Activated B cell treated with CpG ODN at 0.5 μM for 24 hours (primary cell): Measurements from ENCODE around the gene CFAP97. TPM values are rescaled to one million over a fixed set of nuclear protein-coding genes. Genes with fewer than 3 reads are reported as not detected.

Source experiments
- ATAC-seq: fragments of 200-7000 bp; cut with Tn5 transposase; one replicate; pipeline ENCODE4 v1.10.0; 2021; ENCODE audit warnings: low read depth, mild to moderate bottlenecking, moderate library complexity
- CTCF ChIA-PET: fragments of 350-600 bp; sonication (Branson Sonifier 250); formaldehyde crosslinking; loops from one replicate; lab custom pipeline; 2021; ENCODE audit warnings: antibody characterized with exemption; lab: Charles Lee
- POLR2A ChIA-PET: fragments of 350-600 bp; sonication (Branson Sonifier 250); formaldehyde crosslinking; loops from one replicate; lab custom pipeline; 2021; ENCODE audit warnings: antibody characterized with exemption; lab: Charles Lee
- DNase-seq: peaks from one replicate; pipeline ENCODE4 v3.0.0; 2022
- H3K27ac Mint-ChIP-seq: one replicate; pipeline ENCODE4 v1.8.0; 2020; ENCODE audit warnings: mixed read lengths
- H3K27me3 Mint-ChIP-seq: one replicate; pipeline ENCODE4 v1.8.0; 2021; ENCODE audit warnings: mixed read lengths
- H3K36me3 Mint-ChIP-seq: one replicate; pipeline ENCODE4 v1.8.0; 2021; ENCODE audit warnings: low read depth, mixed read lengths
- H3K4me1 Mint-ChIP-seq: one replicate; pipeline ENCODE4 v1.8.0; 2021; ENCODE audit warnings: mixed read lengths
- H3K4me3 Mint-ChIP-seq: one replicate; pipeline ENCODE4 v1.8.0; 2020; ENCODE audit warnings: mild to moderate bottlenecking, mixed read lengths
- H3K9me3 Mint-ChIP-seq: one replicate; pipeline ENCODE4 v1.8.0; 2020; ENCODE audit warnings: mixed read lengths
- CTCF ChIP-seq: fragments of 200-600 bp; IDR thresholded peaks from one replicate; pipeline ENCODE4 v1.8.0; 2022; ENCODE audit warnings: antibody characterized with exemption, mild to moderate bottlenecking
- intact Hi-C: fragments of 100-400 bp; cut with micrococcal nuclease; formaldehyde crosslinking; loops from one replicate; pipeline ENCODE4 v1.15.1; 2024
- total RNA-seq: library from RNA; stranded (reverse); gene quantifications from 2 replicates; pipeline ENCODE4 v1.2.3, GENCODE V29; 2022

Gene CFAP97
- total RNA-seq, 1 donor from 2014 or later, result 44.1 TPM

DNA sequence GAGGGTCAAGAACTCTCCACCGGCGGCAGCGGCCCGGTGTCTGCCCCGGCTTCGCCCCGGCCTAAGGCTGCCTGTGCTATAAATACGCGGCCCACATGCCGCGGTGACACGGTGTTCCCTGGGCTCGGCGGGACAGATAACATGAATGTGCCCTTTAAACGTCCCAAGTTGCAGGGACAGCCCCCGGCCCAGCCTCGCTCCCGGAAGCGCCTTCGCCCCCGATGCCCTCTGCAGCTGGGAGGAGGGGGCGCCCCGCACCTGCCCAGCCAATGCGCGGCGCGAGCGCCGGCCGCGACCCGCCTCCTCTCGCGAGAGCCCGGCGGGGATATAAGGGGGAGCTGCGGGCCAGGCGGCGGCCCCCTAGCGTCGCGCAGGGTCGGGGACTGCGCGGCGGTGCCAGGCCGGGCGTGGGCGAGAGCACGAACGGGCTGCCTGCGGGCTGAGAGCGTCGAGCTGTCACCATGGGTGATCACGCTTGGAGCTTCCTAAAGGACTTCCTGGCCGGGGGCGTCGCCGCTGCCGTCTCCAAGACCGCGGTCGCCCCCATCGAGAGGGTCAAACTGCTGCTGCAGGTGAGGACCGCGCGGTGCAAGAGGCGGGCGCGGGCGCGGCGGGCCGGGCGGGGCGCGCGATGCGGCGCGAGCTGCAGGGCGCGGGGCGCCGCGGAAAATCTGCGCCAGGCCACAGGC is 60.7 kb downstream of the CFAP97 start, which contains the start of gene SLC25A4:
SLC25A4 (plus strand) TSS at position 355 of the 689 bp plus-strand sequence; CDS start at position 462, 107 bp downstream.
- ATAC-seq (peak; percentile 97), DNase-seq (peak; percentile 92)
- H3K9me3 Mint-ChIP-seq, result no peaks in the 10 kb centered on the region
- TF ChIP-seq CTCF, result no peak
- peaks cover 13% of the 10 kb centered on the region for H3K4me1 Mint-ChIP-seq
- H3K36me3 Mint-ChIP-seq, result peaks cover 9% of the 10 kb centered on the region
- H3K27ac Mint-ChIP-seq, result peak within 1 kb of the TSS; percentile 94
- H3K27me3 Mint-ChIP-seq, result peaks cover 5% of the 10 kb centered on the region
- ChIA-PET CTCF (interaction anchor here (0.9 to 1.5 kb wide), 5 partner anchors 9 to 103 kb away, joined by 3 to 9 read pairs (median 3); no protein-coding TSS in a partner anchor), POLR2A (interaction anchor here (0.7 to 2.4 kb wide), 15 partner anchors 9 to 1699 kb away, joined by 3 to 13 read pairs (median 4); partner anchors contain the start of genes ANKRD37, CDKN2AIP, CENPU and LRP2BP)
- intact Hi-C loops, result loop anchor here (1.0 to 10.0 kb wide), 13 partner anchors 40 to 1699 kb away; partner anchors contain the start of genes ACSL1, ANKRD37, CCDC110 and CDKN2AIP
- peak within 1 kb of the TSS; percentile 93 for H3K4me3 Mint-ChIP-seq

GRCh38 chr4:185142564-185142911 is 61.3 kb downstream of the CFAP97 start:
- no peak for ATAC-seq
- TF ChIP-seq CTCF, result no peak
- Mint-ChIP-seq H3K9me3 (no peaks in the 10 kb centered on the region), H3K4me1 (peaks cover 13% of the 10 kb centered on the region), H3K27ac (peak overlapping the region; percentile 94), H3K4me3 (peak overlapping the region; percentile 93), H3K27me3 (peaks cover 5% of the 10 kb centered on the region), H3K36me3 (peaks cover 9% of the 10 kb centered on the region)
- POLR2A ChIA-PET, result interaction anchor here (0.7 to 2.4 kb wide), 13 partner anchors 8 to 1699 kb away, joined by 3 to 13 read pairs (median 4); partner anchors contain the start of genes ANKRD37, CDKN2AIP, CENPU and LRP2BP
- CTCF ChIA-PET, result interaction anchor here (0.9 to 1.5 kb wide), 4 partner anchors 8 to 103 kb away, joined by 3 to 9 read pairs (median 3); no protein-coding TSS in a partner anchor
- intact Hi-C loops, result loop anchor here (2.0 to 10.0 kb wide), 8 partner anchors 162 to 1638 kb away; partner anchors contain the start of genes ACSL1, CENPU, CYP4V2 and ING2
- DNase-seq, result no peak

GRCh38 chr4:185141777-185142176 is 62.0 kb downstream of the CFAP97 start:
- H3K27ac Mint-ChIP-seq, result no peak overlapping the region
- no peaks in the 10 kb centered on the region for H3K9me3 Mint-ChIP-seq
- no peak for ATAC-seq
- POLR2A ChIA-PET, result interaction anchor here (0.7 to 2.2 kb wide), 3 partner anchors 16 to 857 kb away, joined by 4 to 5 read pairs (median 4); no protein-coding TSS in a partner anchor
- peaks cover 13% of the 10 kb centered on the region for H3K4me1 Mint-ChIP-seq
- intact Hi-C loops, result loop anchor here (2.0 to 10.0 kb wide), 8 partner anchors 163 to 1637 kb away; partner anchors contain the start of genes ACSL1, CENPU, CYP4V2 and ING2
- H3K36me3 Mint-ChIP-seq, result peaks cover 8% of the 10 kb centered on the region
- CTCF ChIA-PET, result no interaction called here
- no peak overlapping the region for H3K4me3 Mint-ChIP-seq
- peaks cover 5% of the 10 kb centered on the region for H3K27me3 Mint-ChIP-seq
- TF ChIP-seq CTCF, result no peak
- no peak for DNase-seq

DNA sequence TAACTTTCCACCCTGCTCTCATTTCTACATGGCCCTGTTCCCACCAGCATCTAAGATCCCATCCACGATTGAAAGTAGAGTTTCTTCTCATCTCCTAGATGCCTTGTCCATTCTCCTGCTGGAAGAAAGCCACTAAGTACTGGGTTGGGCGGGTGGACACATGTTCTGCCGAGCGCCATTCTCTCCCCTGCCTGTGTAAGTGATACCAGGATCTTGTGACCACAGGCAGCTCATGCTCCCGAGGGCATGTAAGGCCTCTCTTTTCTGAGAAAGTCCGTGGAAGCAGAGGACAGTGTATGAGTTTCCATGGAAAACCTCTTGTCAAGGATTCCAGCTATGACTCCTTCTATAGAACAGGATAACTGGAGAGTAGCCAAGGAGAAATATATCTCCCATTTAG is 64.1 kb downstream of the CFAP97 start:
- Mint-ChIP-seq H3K9me3 (no peaks in the 10 kb centered on the region), H3K27ac (no peak overlapping the region), H3K4me1 (peaks cover 11% of the 10 kb centered on the region), H3K27me3 (peaks cover 5% of the 10 kb centered on the region), H3K36me3 (no peaks in the 10 kb centered on the region), H3K4me3 (no peak overlapping the region)
- POLR2A ChIA-PET, result no interaction called here
- intact Hi-C loops, result loop anchor here (5.0 to 10.0 kb wide), 7 partner anchors 312 to 1635 kb away; partner anchors contain the start of genes ACSL1, CENPU, CYP4V2 and ING2
- DNase-seq, result no peak
- no peak for TF ChIP-seq CTCF
- ATAC-seq, result no peak
- CTCF ChIA-PET, result no interaction called here

- no peak for ATAC-seq
- no peak overlapping the region for H3K27ac Mint-ChIP-seq
- intact Hi-C loops, result loop anchor here (10.0 kb wide), 1 partner anchor 873 kb away; no protein-coding TSS in a partner anchor
- H3K27me3 Mint-ChIP-seq, result peaks cover 5% of the 10 kb centered on the region
- H3K9me3 Mint-ChIP-seq, result no peaks in the 10 kb centered on the region
- no peaks in the 10 kb centered on the region for H3K36me3 Mint-ChIP-seq
- ChIA-PET CTCF (no interaction called here), POLR2A (no interaction called here)
- no peak overlapping the region for H3K4me3 Mint-ChIP-seq
- TF ChIP-seq CTCF, result no peak
- no peak for DNase-seq
- H3K4me1 Mint-ChIP-seq, result peaks cover 5% of the 10 kb centered on the region
Observed at GRCh38 chr4:185138161-185138560, 65.6 kb downstream of the CFAP97 start.
